Activated CD4-positive, alpha-beta T cell treated with anti-CD3 and anti-CD28 coated beads for 4 hours (primary cell): ENCODE results near the gene SELENOV.

Experiments used
- DNase-seq, 2 donors: peaks; one replicate each; pipeline ENCODE4 v3.0.0-alpha.2; 2020

Gene SELENOV

GRCh38 chr19:39520541-39521484, 5.9 kb downstream of the SELENOV start:
- no peak for DNase-seq

GRCh38 chr19:39524495-39524894, 9.6 kb downstream of the SELENOV start:
- no peak for DNase-seq

- no peak for DNase-seq
Measured at GRCh38 chr19:39525205-39525604, 10.3 kb downstream of the SELENOV start.

- DNase-seq: no peak
Measured at GRCh38 chr19:39531834-39532232, 16.9 kb downstream of the SELENOV start.

- peak; percentile 94 to 97 for DNase-seq
Measured at GRCh38 chr19:39532233-39533002, 17.5 kb downstream of the SELENOV start, which contains the start of gene EID2B. Gene EID2B, minus strand, starts transcription at chr19:39532852. Its CDS starts 50 bp downstream, at chr19:39532802.

- DNase-seq: no peak
Measured at GRCh38 chr19:39533003-39533512, 18.1 kb downstream of the SELENOV start.

- no peak for DNase-seq
Measured at GRCh38 chr19:39533791-39534190, 18.9 kb downstream of the SELENOV start.

- DNase-seq: no peak
Measured at GRCh38 chr19:39539165-39539517, 24.2 kb downstream of the SELENOV start.

GRCh38 chr19:39539518-39540332, 24.8 kb downstream of the SELENOV start, which contains the start of gene EID2:
Gene EID2, minus strand, starts transcription at chr19:39540161. Its CDS starts 82 bp downstream, at chr19:39540079.
- peak; percentile 93 to 95 for DNase-seq

GRCh38 chr19:39540333-39540673, 25.4 kb downstream of the SELENOV start:
- DNase-seq: no peak

- no peak for DNase-seq
Measured at GRCh38 chr19:39542206-39542605, 27.3 kb downstream of the SELENOV start.

- DNase-seq: no peak
Measured at GRCh38 chr19:39543477-39543857, 28.5 kb downstream of the SELENOV start.

- no peak for DNase-seq
Measured at GRCh38 chr19:39544226-39544903, 29.4 kb downstream of the SELENOV start.

GRCh38 chr19:39544911-39545310, 30.0 kb downstream of the SELENOV start:
- DNase-seq: no peak

GRCh38 chr19:39546599-39546998, 31.7 kb downstream of the SELENOV start:
- no peak for DNase-seq

GRCh38 chr19:39550197-39550596, 35.3 kb downstream of the SELENOV start:
- DNase-seq: no peak

- DNase-seq: no peak
Measured at GRCh38 chr19:39553082-39553652, 38.2 kb downstream of the SELENOV start.

GRCh38 chr19:39554701-39555311, 39.9 kb downstream of the SELENOV start:
- no peak for DNase-seq

GRCh38 chr19:39555883-39556282, 40.9 kb downstream of the SELENOV start:
- DNase-seq: no peak

GRCh38 chr19:39557811-39558623, 43.1 kb downstream of the SELENOV start:
- peak; percentile 12 to 23 for DNase-seq
